ENCODE measurements around the gene UBE2U. TPM values are rescaled to one million over a fixed set of nuclear protein-coding genes. Genes with fewer than 3 reads are reported as not detected.

The UBE2U gene
- total and polyA plus RNA-seq, 2 of the 8 experiments (the other 6 are each of a cell fraction or from before 2014, with no cell fraction given) = not detected

GRCh38 chr1:64167176-64167575 lies 36.2 kb upstream of the UBE2U start (continued):
- no peak for TF ChIP-seq POLR2AphosphoS5 (IDR thresholded peaks at IDR 0.05; ENCODE audit: low read depth, low read length)
- TF ChIP-seq CREB1 (IDR thresholded peaks at IDR 0.05) = no peak
- no peak for TF ChIP-seq ATF3 (IDR thresholded peaks at IDR 0.05; ENCODE audit: insufficient read depth, low read depth, low read length)
